HCT116 (cell line): ENCODE results near the gene GPC5. TPM values are rescaled to one million over a fixed set of nuclear protein-coding genes. Genes with fewer than 3 reads are reported as not detected.
"Not testable (repeated sequence)": the region's sequence is repeated elsewhere in the genome, so short reads cannot be mapped to it uniquely, and the experiment has no call there.

Source experiments
- ATAC-seq: fragments of 200-7000 bp; cut with Tn5 transposase; 2 replicates; pipeline ENCODE4 v1.9.1; 2020; ENCODE audit warnings: mild to moderate bottlenecking, moderate library complexity
- BruUV-seq: library from RNA; stranded (reverse); fragments of 400-500 nt; replicated peaks from 2 replicates; lab custom pipeline; 2021; lab: Mats Ljungman, UMichigan
- CTCF ChIA-PET: fragments of 300-600 bp; sonication (Branson Sonifier 250); formaldehyde crosslinking; loops from one replicate; lab custom pipeline; 2021; ENCODE audit warnings: antibody characterized with exemption; lab: Charles Lee
- POLR2A ChIA-PET: fragments of 300-600, 350-600 bp; sonication (Branson Sonifier 250); formaldehyde crosslinking; loops from one replicate; lab custom pipeline; 2021; ENCODE audit warnings: antibody characterized with exemption; lab: Charles Lee
- RAD21 ChIA-PET, 2 experiments: fragments of 300-600 bp; sonication (Branson Sonifier 250); formaldehyde crosslinking; loops; one replicate each; lab custom pipeline; 2023; ENCODE audit warnings: low total read pairs in 2 of 2; ENCODE audit not compliant: uncharacterized antibody in 2 of 2, unreplicated experiment in 2 of 2, low non-redundant PET in 1 of 2; lab: Charles Lee
- DNase-seq: peaks from one replicate; pipeline ENCODE4 v3.0.0-alpha.2; 2010; ENCODE audit warnings: low read depth, low spot score
- H2AFZ ChIP-seq: fragments of 200-600 bp; shearing (Covaris generic), sonication (generic); 2 replicates; pipeline ENCODE4 v1.6.1; 2017; ENCODE audit warnings: low read depth, mixed run types, mixed read lengths, antibody characterized with exemption, low read length; ENCODE audit not compliant: poor library complexity, severe bottlenecking
- H3K27ac ChIP-seq: 2 replicates; pipeline ENCODE4 v1.5.1; 2012; ENCODE audit warnings: low read depth, low read length
- H3K27me3 ChIP-seq: fragments of 200-600 bp; sonication (generic); 2 replicates; pipeline ENCODE4 v1.6.1; 2016; ENCODE audit warnings: mixed run types, low read length, mixed read lengths; ENCODE audit not compliant: insufficient read depth
- H3K36me3 ChIP-seq, 2 experiments: fragments of 200-500 bp in 1 of 2; fragments of 200-600 bp in 1 of 2; sonication (Bioruptor generic) in 1 of 2; sonication (generic) in 1 of 2; 2 replicates each; pipeline versions ENCODE4 v1.5.1 to v1.6.1; 2014 to 2016; ENCODE audit warnings: low read length in 2 of 2, inconsistent platforms in 1 of 2, mixed read lengths in 1 of 2, mixed run types in 1 of 2; ENCODE audit not compliant: insufficient read depth in 2 of 2, control insufficient read depth in 1 of 2
- H3K4me1 ChIP-seq, 2 experiments: fragments of 200-600 bp in 1 of 2; sonication (generic) in 1 of 2; 2 replicates each; pipeline versions ENCODE4 v1.5.1 to v1.6.1; 2012 to 2017; ENCODE audit warnings: low read length in 2 of 2, inconsistent platforms in 1 of 2, mild to moderate bottlenecking in 1 of 2, mixed read lengths in 1 of 2, mixed run types in 1 of 2, moderate library complexity in 1 of 2; ENCODE audit not compliant: insufficient read depth in 2 of 2, control insufficient read depth in 1 of 2
- H3K4me2 ChIP-seq: fragments of 200-600 bp; sonication (generic); 2 replicates; pipeline ENCODE4 v1.6.1; 2017; ENCODE audit warnings: mixed run types, low read length, mixed read lengths
- H3K4me3 ChIP-seq, 2 experiments: fragments of 200-600 bp in 1 of 2; sonication (generic) in 1 of 2; replicated peaks in 1 of 2; 2 replicates each; pipeline ENCODE4 v1.5.1; 2011 to 2016; ENCODE audit warnings: low read length in 2 of 2, control low read depth in 1 of 2, low read depth in 1 of 2, mild to moderate bottlenecking in 1 of 2, mixed read lengths in 1 of 2, mixed run types in 1 of 2
- H3K79me2 ChIP-seq: fragments of 200-600 bp; sonication (generic); 2 replicates; pipeline ENCODE4 v1.6.1; 2017; ENCODE audit warnings: mild to moderate bottlenecking, mixed run types, low read length, moderate library complexity, mixed read lengths; ENCODE audit not compliant: insufficient read depth
- H3K9ac ChIP-seq: fragments of 200-600 bp; sonication (generic); 2 replicates; pipeline ENCODE4 v1.6.1; 2016; ENCODE audit warnings: low read length, mixed read lengths
- H3K9me2 ChIP-seq: fragments of 200-600 bp; sonication (generic), shearing (Covaris generic); 2 replicates; pipeline ENCODE4 v1.6.1; 2017; ENCODE audit warnings: mixed run types, mild to moderate bottlenecking, moderate library complexity; ENCODE audit not compliant: insufficient read depth
- H3K9me3 ChIP-seq, 2 experiments: fragments of 200-500 bp in 1 of 2; fragments of 200-600 bp in 1 of 2; sonication (Bioruptor generic) in 1 of 2; sonication (generic) in 1 of 2; 2 replicates each; pipeline ENCODE4 v1.6.1; 2014 to 2017; ENCODE audit warnings: low read length in 2 of 2, mixed read lengths in 2 of 2, inconsistent platforms in 1 of 2, low read depth in 1 of 2, mild to moderate bottlenecking in 1 of 2, mixed run types in 1 of 2, moderate library complexity in 1 of 2; ENCODE audit not compliant: control insufficient read depth in 1 of 2, insufficient read depth in 1 of 2
- H4K20me1 ChIP-seq: fragments of 200-600 bp; sonication (generic), shearing (Covaris generic); 2 replicates; pipeline ENCODE4 v1.6.1; 2017; ENCODE audit warnings: mixed run types, mild to moderate bottlenecking, moderate library complexity; ENCODE audit not compliant: insufficient read depth
- CBX3 ChIP-seq: IDR thresholded peaks from 2 replicates; pipeline ENCODE4 v1.6.1; 2012; ENCODE audit warnings: low read depth
- CEBPB ChIP-seq: IDR thresholded peaks from 2 replicates; pipeline ENCODE4 v1.6.1; 2012; ENCODE audit warnings: low read depth
- EGR1 ChIP-seq: IDR thresholded peaks from 2 replicates; pipeline ENCODE4 v1.6.1; 2012; ENCODE audit warnings: low read depth
- ELF1 ChIP-seq: IDR thresholded peaks from 2 replicates; pipeline ENCODE4 v1.6.1; 2012; ENCODE audit warnings: low read depth, borderline replicate concordance
- EZH2 ChIP-seq: fragments of 200-600 bp; sonication (generic); IDR thresholded peaks from 2 replicates; pipeline ENCODE4 v1.6.1; 2017; ENCODE audit warnings: antibody characterized with exemption, mixed run types
- EZH2phosphoT487 ChIP-seq: fragments of 200-600 bp; IDR thresholded peaks from 2 replicates; pipeline ENCODE4 v1.6.1; 2018; ENCODE audit warnings: antibody characterized with exemption, borderline replicate concordance
- FOSL1 ChIP-seq: IDR thresholded peaks from 2 replicates; pipeline ENCODE4 v1.6.1; 2012; ENCODE audit warnings: low read depth
- JUND ChIP-seq: IDR thresholded peaks from 2 replicates; pipeline ENCODE4 v1.6.1; 2012
- POLR2AphosphoS5 ChIP-seq: IDR thresholded peaks from 2 replicates; pipeline ENCODE4 v1.6.1; 2011; ENCODE audit warnings: mild to moderate bottlenecking, low read depth, low read length, moderate library complexity
- RAD21 ChIP-seq: IDR thresholded peaks from 2 replicates; pipeline ENCODE4 v1.6.1; 2012; ENCODE audit warnings: low read depth, mild to moderate bottlenecking
- SIN3A ChIP-seq: IDR thresholded peaks from 2 replicates; pipeline ENCODE4 v1.6.1; 2012; ENCODE audit warnings: low read depth
- SP1 ChIP-seq: IDR thresholded peaks from 2 replicates; pipeline ENCODE4 v1.6.1; 2012; ENCODE audit warnings: low read depth
- SRF ChIP-seq: IDR thresholded peaks from 2 replicates; pipeline ENCODE4 v1.6.1; 2012; ENCODE audit warnings: low read depth
- TCF7L2 ChIP-seq: IDR thresholded peaks from 2 replicates; pipeline ENCODE4 v1.7.0; 2011; ENCODE audit warnings: borderline replicate concordance, inconsistent platforms; ENCODE audit not compliant: insufficient read depth, insufficient read length; ENCODE audit errors: extremely low read depth
- YY1 ChIP-seq: IDR thresholded peaks from 2 replicates; pipeline ENCODE4 v1.6.1; 2011; ENCODE audit warnings: low read length, low read depth, moderate library complexity, mild to moderate bottlenecking; ENCODE audit not compliant: insufficient replicate concordance; ENCODE audit errors: extremely low read depth
- ZFX ChIP-seq: fragments of 450-650 bp; IDR thresholded peaks from 2 replicates; pipeline ENCODE4 v1.6.1; 2017
- ZNF274 ChIP-seq: fragments of 200-500 bp; sonication (Bioruptor generic); IDR thresholded peaks from 2 replicates; pipeline ENCODE4 v1.6.1; 2014; ENCODE audit warnings: mild to moderate bottlenecking, low read depth, low read length, inconsistent platforms
- intact Hi-C: fragments of 100-400 bp; cut with micrococcal nuclease; formaldehyde crosslinking; loops from 2 replicates; pipeline ENCODE4 v1.10.0; 2022
- total RNA-seq: library from RNA; stranded (reverse); gene quantifications from one replicate; pipeline ENCODE4 v1.2.1, GENCODE V29; 2021; ENCODE audit not compliant: unreplicated experiment
- TF ChIP-seq, protein P1 (sequence below): IDR thresholded peaks from 2 replicates; pipeline ENCODE4 v1.6.1; 2012
- TF ChIP-seq, protein P2 (sequence below), 3 experiments: fragments of 200-600 bp in 1 of 3; sonication (generic) in 1 of 3; IDR thresholded peaks in 2 of 3; conservative IDR thresholded peaks in 1 of 3; 2 replicates each; pipeline ENCODE4 v1.5.1; 2012 to 2017; ENCODE audit warnings: low read depth in 2 of 3, low read length in 2 of 3, antibody characterized with exemption in 1 of 3, borderline replicate concordance in 1 of 3, control low read depth in 1 of 3, mild to moderate bottlenecking in 1 of 3, mixed read lengths in 1 of 3, mixed run types in 1 of 3, moderate library complexity in 1 of 3; ENCODE audit not compliant: insufficient read depth in 1 of 3
- TF ChIP-seq, protein P3 (sequence below): IDR thresholded peaks from 2 replicates; pipeline ENCODE4 v1.6.1; 2012

Gene GPC5
- total RNA-seq, 1 experiment from 2014 or later: not detected

DNA sequence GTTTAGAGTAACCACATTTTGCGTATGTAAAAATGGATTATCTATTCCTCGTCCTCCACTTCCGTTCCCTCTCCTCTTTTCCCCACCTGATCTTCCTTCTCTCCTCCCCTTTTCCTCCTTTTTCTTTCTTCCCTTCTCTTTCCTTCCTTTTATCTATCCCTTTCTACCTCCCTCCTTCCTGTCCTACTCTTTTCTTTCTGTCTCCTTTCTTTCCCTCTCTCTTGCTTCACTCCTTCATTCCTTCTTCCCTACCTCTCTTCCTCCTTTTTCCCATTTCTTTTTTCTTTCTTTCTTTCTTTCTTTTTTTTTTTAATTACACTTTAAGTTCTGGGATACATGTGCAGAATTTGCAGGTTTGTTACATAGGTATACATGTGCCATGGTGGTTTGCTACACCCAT, 1139.7 kb downstream of the GPC5 start:
- ChIA-PET RAD21 (no interaction called here), POLR2A (no interaction called here), CTCF (no interaction called here)
- Histone ChIP-seq H3K4me2 (no peak overlapping the region), H3K79me2 (no peaks in the 10 kb centered on the region), H3K9ac (no peak overlapping the region), H3K9me3 (peaks cover 6 to 19% of the 10 kb centered on the region in 2 experiments; a peak in 2 of 4 replicates), H3K27ac (no peak overlapping the region), H3K9me2 (no peaks in the 10 kb centered on the region), H4K20me1 (no peaks in the 10 kb centered on the region), H3K4me1 (no peaks in the 10 kb centered on the region), H3K27me3 (no peaks in the 10 kb centered on the region), H3K36me3 (no peaks in the 10 kb centered on the region), H2AFZ (no peak overlapping the region), H3K4me3 (no peak overlapping the region)
- TF ChIP-seq SP1 (no peak), SRF (no peak), EZH2phosphoT487 (no peak), ZFX (no peak), ELF1 (no peak), CEBPB (no peak), FOSL1 (no peak), RAD21 (no peak), CBX3 (no peak), ZNF274 (no peak), EZH2 (no peak), YY1 (no peak), EGR1 (no peak), SIN3A (no peak), POLR2AphosphoS5 (no peak), TCF7L2 (no peak), JUND (no peak)
- TF ChIP-seq, protein P1, sequence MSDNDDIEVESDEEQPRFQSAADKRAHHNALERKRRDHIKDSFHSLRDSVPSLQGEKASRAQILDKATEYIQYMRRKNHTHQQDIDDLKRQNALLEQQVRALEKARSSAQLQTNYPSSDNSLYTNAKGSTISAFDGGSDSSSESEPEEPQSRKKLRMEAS: no peak
- TF ChIP-seq, protein P2, sequence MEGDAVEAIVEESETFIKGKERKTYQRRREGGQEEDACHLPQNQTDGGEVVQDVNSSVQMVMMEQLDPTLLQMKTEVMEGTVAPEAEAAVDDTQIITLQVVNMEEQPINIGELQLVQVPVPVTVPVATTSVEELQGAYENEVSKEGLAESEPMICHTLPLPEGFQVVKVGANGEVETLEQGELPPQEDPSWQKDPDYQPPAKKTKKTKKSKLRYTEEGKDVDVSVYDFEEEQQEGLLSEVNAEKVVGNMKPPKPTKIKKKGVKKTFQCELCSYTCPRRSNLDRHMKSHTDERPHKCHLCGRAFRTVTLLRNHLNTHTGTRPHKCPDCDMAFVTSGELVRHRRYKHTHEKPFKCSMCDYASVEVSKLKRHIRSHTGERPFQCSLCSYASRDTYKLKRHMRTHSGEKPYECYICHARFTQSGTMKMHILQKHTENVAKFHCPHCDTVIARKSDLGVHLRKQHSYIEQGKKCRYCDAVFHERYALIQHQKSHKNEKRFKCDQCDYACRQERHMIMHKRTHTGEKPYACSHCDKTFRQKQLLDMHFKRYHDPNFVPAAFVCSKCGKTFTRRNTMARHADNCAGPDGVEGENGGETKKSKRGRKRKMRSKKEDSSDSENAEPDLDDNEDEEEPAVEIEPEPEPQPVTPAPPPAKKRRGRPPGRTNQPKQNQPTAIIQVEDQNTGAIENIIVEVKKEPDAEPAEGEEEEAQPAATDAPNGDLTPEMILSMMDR (IDR thresholded peaks at IDR 0.05 in 2 of 3, conservative IDR thresholded peaks at IDR 0.05 in 1 of 3; ENCODE audit: borderline replicate concordance in 1 of 3, insufficient read depth in 1 of 3, low read depth in 2 of 3, low read length in 2 of 3): no peak
- TF ChIP-seq, protein P3, sequence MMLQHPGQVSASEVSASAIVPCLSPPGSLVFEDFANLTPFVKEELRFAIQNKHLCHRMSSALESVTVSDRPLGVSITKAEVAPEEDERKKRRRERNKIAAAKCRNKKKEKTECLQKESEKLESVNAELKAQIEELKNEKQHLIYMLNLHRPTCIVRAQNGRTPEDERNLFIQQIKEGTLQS: no peak
- ATAC-seq (no peak), DNase-seq (no peak)
- BruUV-seq: no TSS peak
- intact Hi-C loops: no loop called here

DNA sequence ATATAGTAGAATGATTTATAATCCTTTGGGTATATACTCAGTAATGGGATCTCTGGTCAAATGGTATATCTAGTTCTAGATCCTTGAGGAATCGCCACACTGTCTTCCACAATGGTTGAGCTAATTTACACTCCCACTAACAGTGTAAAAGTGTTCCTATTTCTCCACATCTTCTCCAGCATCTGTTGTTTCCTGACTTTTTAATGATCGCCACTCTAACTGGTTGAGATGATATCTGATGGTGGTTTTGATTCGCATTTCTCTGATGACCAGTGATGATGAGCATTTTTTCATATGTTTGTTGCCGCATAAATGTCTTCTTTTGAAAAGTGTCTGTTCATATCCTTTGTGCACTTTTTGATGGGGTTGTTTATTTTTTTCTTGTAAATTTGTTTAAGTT, 1140.7 kb downstream of the GPC5 start:
- BruUV-seq, CTCF ChIA-PET, DNase-seq, H3K9ac ChIP-seq, H3K27ac ChIP-seq, H3K4me1 ChIP-seq, H2AFZ ChIP-seq, RAD21 ChIA-PET, ATAC-seq, H3K4me3 ChIP-seq, H3K9me2 ChIP-seq, H3K79me2 ChIP-seq, H4K20me1 ChIP-seq, intact Hi-C loops, H3K36me3 ChIP-seq, H3K27me3 ChIP-seq, POLR2A ChIA-PET, H3K4me2 ChIP-seq: not testable (repeated sequence)
- H3K9me3 ChIP-seq: peaks cover 6 to 19% of the 10 kb centered on the region in 2 experiments; a peak in 2 of 4 replicates
